B cell (primary cell): ENCODE results near the gene RCOR3. TPM values are rescaled to one million over a fixed set of nuclear protein-coding genes. Genes with fewer than 3 reads are reported as not detected.
"Not testable (repeated sequence)": the region's sequence is repeated elsewhere in the genome, so short reads cannot be mapped to it uniquely, and the experiment has no call there.

Experiments used
- ATAC-seq: fragments of 200-7000 bp; cut with Tn5 transposase; one replicate; pipeline ENCODE4 v1.10.0; 2021; ENCODE audit warnings: low read depth, mild to moderate bottlenecking, moderate number of reproducible peaks, moderate library complexity
- CTCF ChIA-PET: fragments of 350-600 bp; sonication (Branson Sonifier 250); formaldehyde crosslinking; loops from one replicate; lab custom pipeline; 2021; ENCODE audit warnings: antibody characterized with exemption, inconsistent platforms; lab: Charles Lee
- POLR2A ChIA-PET: fragments of 350-600 bp; sonication (Branson Sonifier 250); formaldehyde crosslinking; loops from one replicate; lab custom pipeline; 2021; ENCODE audit warnings: antibody characterized with exemption; lab: Charles Lee
- DNase-seq: peaks from one replicate; pipeline ENCODE4 v3.0.0; 2013
- H2AFZ ChIP-seq: 2 replicates; pipeline ENCODE4 v1.6.1; 2012; ENCODE audit warnings: mild to moderate bottlenecking, low read depth, low read length; ENCODE audit not compliant: insufficient read depth, poor library complexity, severe bottlenecking
- H3K27ac ChIP-seq, 2 donors: 1 replicate in 1 of 2; 2 replicates in 1 of 2; pipeline ENCODE4 v1.5.1; 2012 to 2013; ENCODE audit warnings: low read length in 2 of 2, mild to moderate bottlenecking in 2 of 2, moderate library complexity in 1 of 2
- H3K27me3 ChIP-seq, 4 experiments: fragments of 200-600 bp in 1 of 4; sonication (generic) in 1 of 4; replicated peaks in 1 of 4; 1 replicate in 2 of 4; 2 replicates in 2 of 4; pipeline versions ENCODE4 v1.6.1 to v1.7.0; 2013 to 2016; ENCODE audit warnings: low read length in 3 of 4, mild to moderate bottlenecking in 2 of 4, mixed read lengths in 1 of 4, moderate library complexity in 1 of 4; ENCODE audit not compliant: insufficient read depth in 4 of 4, control insufficient read depth in 3 of 4; ENCODE audit errors: control extremely low read depth in 1 of 4
- H3K36me3 ChIP-seq, 2 experiments: replicated peaks in 1 of 2; 1 replicate in 1 of 2; 2 replicates in 1 of 2; pipeline versions ENCODE4 v1.6.1 to v1.7.1; 2013; ENCODE audit warnings: low read length in 1 of 2; ENCODE audit not compliant: insufficient read depth in 2 of 2, control insufficient read depth in 1 of 2; ENCODE audit errors: control extremely low read depth in 1 of 2, extremely low read depth in 1 of 2
- H3K4me1 ChIP-seq, 2 donors: fragments of 200-600 bp in 1 of 2; sonication (generic) in 1 of 2; 1 replicate in 1 of 2; 2 replicates in 1 of 2; pipeline versions ENCODE4 v1.5.1 to v1.6.1; 2013 to 2017; ENCODE audit warnings: low read length in 2 of 2; ENCODE audit not compliant: control insufficient read depth in 2 of 2, insufficient read depth in 2 of 2
- H3K4me2 ChIP-seq: replicated peaks from 2 replicates; pipeline ENCODE3; 2012; ENCODE audit warnings: mild to moderate bottlenecking, low read depth, low read length; ENCODE audit not compliant: poor library complexity, severe bottlenecking
- H3K4me3 ChIP-seq, 5 experiments: fragments of 200-600 bp in 1 of 5; sonication (generic) in 1 of 5; 1 replicate in 3 of 5; 2 replicates in 2 of 5; pipeline versions ENCODE4 v1.5.1 to v1.7.0; 2011 to 2016; ENCODE audit warnings: low read length in 4 of 5, mild to moderate bottlenecking in 4 of 5, low read depth in 2 of 5, control low read depth in 1 of 5, moderate library complexity in 1 of 5; ENCODE audit not compliant: insufficient read depth in 1 of 5; ENCODE audit errors: control extremely low read depth in 1 of 5, extremely low read depth in 1 of 5
- H3K79me2 ChIP-seq: fragments of 200-600 bp; sonication (generic); one replicate; pipeline ENCODE4 v1.6.0; 2016; ENCODE audit warnings: low read length; ENCODE audit not compliant: control insufficient read depth, insufficient read depth
- H3K9ac ChIP-seq: fragments of 200-600 bp; sonication (generic); 2 replicates; pipeline ENCODE4 v1.6.1; 2017; ENCODE audit warnings: mild to moderate bottlenecking, low read length, moderate library complexity
- H3K9me3 ChIP-seq, 3 donors: one replicate each; pipeline versions ENCODE4 v1.6.1 to v1.7.1; 2013; ENCODE audit warnings: low read length in 2 of 3; ENCODE audit not compliant: control insufficient read depth in 2 of 3, insufficient read depth in 1 of 3; ENCODE audit errors: control extremely low read depth in 1 of 3
- H4K20me1 ChIP-seq: 2 replicates; pipeline ENCODE4 v1.6.0; 2012; ENCODE audit warnings: mild to moderate bottlenecking, low read length; ENCODE audit not compliant: insufficient read depth, control insufficient read depth, poor library complexity, severe bottlenecking
- H3K27ac Mint-ChIP-seq: one replicate; pipeline ENCODE4 v1.8.0; 2021; ENCODE audit warnings: mixed read lengths
- H3K27me3 Mint-ChIP-seq: one replicate; pipeline ENCODE4 v1.8.0; 2021; ENCODE audit warnings: mixed read lengths
- H3K4me1 Mint-ChIP-seq: one replicate; pipeline ENCODE4 v1.8.0; 2021; ENCODE audit warnings: mixed read lengths
- H3K4me3 Mint-ChIP-seq: one replicate; pipeline ENCODE4 v1.8.0; 2021; ENCODE audit warnings: mixed read lengths
- H3K9me3 Mint-ChIP-seq: one replicate; pipeline ENCODE4 v1.8.0; 2022; ENCODE audit warnings: mixed read lengths; ENCODE audit not compliant: insufficient read depth
- EZH2 ChIP-seq: IDR thresholded peaks from 2 replicates; pipeline ENCODE4 v1.6.1; 2012; ENCODE audit warnings: borderline replicate concordance, low read depth, mild to moderate bottlenecking, moderate library complexity, low read length; ENCODE audit not compliant: insufficient read depth, poor library complexity, severe bottlenecking
- WGBS: methylation state at CpG from one replicate; pipeline ENCODE4 v1.1.5; 2013; ENCODE audit warnings: missing lambda C conversion rate; ENCODE audit not compliant: insufficient coverage; 5-methylcytosine and 5-hydroxymethylcytosine counted together
- intact Hi-C: fragments of 100-400 bp; cut with micrococcal nuclease; formaldehyde crosslinking; loops from one replicate; pipeline ENCODE4 v1.10.0; 2022
- polyA plus RNA-seq: library from polyadenylated mRNA; depleted of rRNA; stranded (reverse); fragments of >200 nt; gene quantifications from 2 replicates; pipeline ENCODE4 v1.2.3, GENCODE V29; 2012
- total RNA-seq, 2 donors: library from RNA; stranded (reverse); fragments of 120-200 nt in 1 of 2; gene quantifications; 1 replicate in 1 of 2; 2 replicates in 1 of 2; pipeline versions ENCODE4 v1.2.3 to v1.2.4, GENCODE V29; 2013 to 2022
- TF ChIP-seq, protein P1 (sequence below): fragments of 200-600 bp; IDR thresholded peaks from one replicate; pipeline ENCODE4 v1.8.0; 2022; ENCODE audit warnings: antibody characterized with exemption, mild to moderate bottlenecking

Gene RCOR3
- total and polyA plus RNA-seq, 2 donors (not counting 1 experiment from before 2014, with no cell fraction given), result 42.7 to 120 TPM

DNA sequence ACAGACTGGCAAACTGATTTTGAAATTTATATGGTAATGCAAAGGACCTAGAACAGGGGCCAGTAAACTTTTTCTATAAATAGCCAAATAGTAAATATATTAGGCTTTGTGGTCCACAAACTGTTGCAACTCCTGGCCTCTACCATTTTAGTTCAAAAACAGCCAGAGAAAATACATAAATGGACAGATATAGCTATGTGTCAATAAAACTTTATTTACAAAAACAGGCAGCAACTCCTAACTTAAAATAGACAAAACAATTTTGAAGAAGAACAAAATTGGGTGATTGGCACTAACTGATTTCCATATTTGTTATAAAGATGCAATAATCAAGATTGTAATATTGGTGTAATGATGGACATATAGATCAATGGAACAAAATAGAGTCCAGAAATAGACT lies 60.7 kb downstream of the RCOR3 start:
- Mint-ChIP-seq H3K27ac (no peak overlapping the region), H3K9me3 (no peaks in the 10 kb centered on the region), H3K4me1 (peaks cover 16% of the 10 kb centered on the region), H3K4me3 (no peak overlapping the region), H3K27me3 (no peaks in the 10 kb centered on the region)
- TF ChIP-seq, protein P1, sequence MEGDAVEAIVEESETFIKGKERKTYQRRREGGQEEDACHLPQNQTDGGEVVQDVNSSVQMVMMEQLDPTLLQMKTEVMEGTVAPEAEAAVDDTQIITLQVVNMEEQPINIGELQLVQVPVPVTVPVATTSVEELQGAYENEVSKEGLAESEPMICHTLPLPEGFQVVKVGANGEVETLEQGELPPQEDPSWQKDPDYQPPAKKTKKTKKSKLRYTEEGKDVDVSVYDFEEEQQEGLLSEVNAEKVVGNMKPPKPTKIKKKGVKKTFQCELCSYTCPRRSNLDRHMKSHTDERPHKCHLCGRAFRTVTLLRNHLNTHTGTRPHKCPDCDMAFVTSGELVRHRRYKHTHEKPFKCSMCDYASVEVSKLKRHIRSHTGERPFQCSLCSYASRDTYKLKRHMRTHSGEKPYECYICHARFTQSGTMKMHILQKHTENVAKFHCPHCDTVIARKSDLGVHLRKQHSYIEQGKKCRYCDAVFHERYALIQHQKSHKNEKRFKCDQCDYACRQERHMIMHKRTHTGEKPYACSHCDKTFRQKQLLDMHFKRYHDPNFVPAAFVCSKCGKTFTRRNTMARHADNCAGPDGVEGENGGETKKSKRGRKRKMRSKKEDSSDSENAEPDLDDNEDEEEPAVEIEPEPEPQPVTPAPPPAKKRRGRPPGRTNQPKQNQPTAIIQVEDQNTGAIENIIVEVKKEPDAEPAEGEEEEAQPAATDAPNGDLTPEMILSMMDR, result no peak
- no peak for TF ChIP-seq EZH2
- intact Hi-C loops, result no loop called here
- peaks cover 6 to 9% of the 10 kb centered on the region in 2 donors for H3K4me1 ChIP-seq
- no peaks in the 10 kb centered on the region for H3K27me3 ChIP-seq
- DNase-seq (no peak), ATAC-seq (no peak)
- peaks cover 3 to 7% of the 10 kb centered on the region in 2 experiments for H3K36me3 ChIP-seq
- POLR2A ChIA-PET, result no interaction called here
- H3K27ac ChIP-seq, result no peak overlapping the region
- no peak overlapping the region for H3K9ac ChIP-seq
- H3K4me3 ChIP-seq, result no peak overlapping the region
- H2AFZ ChIP-seq, result no peak overlapping the region
- H4K20me1 ChIP-seq, result no peaks in the 10 kb centered on the region
- no peak overlapping the region for H3K4me2 ChIP-seq
- peaks cover 21% of the 10 kb centered on the region for H3K79me2 ChIP-seq
- H3K9me3 ChIP-seq, result no peaks in the 10 kb centered on the region
- CTCF ChIA-PET, result no interaction called here

DNA sequence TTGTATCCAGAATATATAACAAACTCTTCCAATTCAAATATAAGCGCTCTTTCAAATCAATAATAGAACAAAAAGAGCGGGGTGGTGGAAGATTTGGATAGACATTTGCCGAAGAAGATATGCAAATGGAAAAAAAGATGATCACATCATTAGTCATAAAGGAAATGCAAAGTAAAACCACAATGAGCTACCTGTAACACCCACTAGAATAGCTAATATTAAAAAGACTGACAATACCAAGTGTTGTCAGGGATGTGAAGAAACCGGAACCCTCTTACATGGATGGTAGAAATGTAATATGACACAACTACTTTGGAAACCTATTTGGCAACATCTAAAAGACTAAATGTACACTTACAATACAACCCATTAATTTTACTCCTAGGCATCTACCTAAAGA lies 61.8 kb downstream of the RCOR3 start:
- no CpG with 5 or more reads among the region's 4 CpGs for WGBS
- CTCF ChIA-PET, result interaction anchor here (0.9 to 13.8 kb wide), 5 partner anchors 23 to 194 kb away, joined by 3 to 333 read pairs (median 4); no protein-coding TSS in a partner anchor
- no peaks in the 10 kb centered on the region for H3K9me3 Mint-ChIP-seq
- H3K27ac Mint-ChIP-seq, result no peak overlapping the region
- Histone ChIP-seq H3K79me2 (peaks cover 32% of the 10 kb centered on the region), H3K9ac (no peak overlapping the region), H3K4me1 (peaks cover 17 to 20% of the 10 kb centered on the region in 2 donors), H4K20me1 (no peaks in the 10 kb centered on the region), H2AFZ (no peak overlapping the region), H3K27ac (no peak overlapping the region), H3K27me3 (no peaks in the 10 kb centered on the region), H3K9me3 (no peaks in the 10 kb centered on the region), H3K36me3 (peaks cover 0 to 2% of the 10 kb centered on the region in 2 experiments), H3K4me3 (no peak overlapping the region), H3K4me2 (no peak overlapping the region)
- intact Hi-C loops, result no loop called here
- no peaks in the 10 kb centered on the region for H3K27me3 Mint-ChIP-seq
- TF ChIP-seq EZH2, result no peak
- TF ChIP-seq, protein P1, result no peak
- POLR2A ChIA-PET, result no interaction called here
- no peak overlapping the region for H3K4me3 Mint-ChIP-seq
- ATAC-seq (no peak), DNase-seq (no peak)
- peaks cover 24% of the 10 kb centered on the region for H3K4me1 Mint-ChIP-seq

DNA sequence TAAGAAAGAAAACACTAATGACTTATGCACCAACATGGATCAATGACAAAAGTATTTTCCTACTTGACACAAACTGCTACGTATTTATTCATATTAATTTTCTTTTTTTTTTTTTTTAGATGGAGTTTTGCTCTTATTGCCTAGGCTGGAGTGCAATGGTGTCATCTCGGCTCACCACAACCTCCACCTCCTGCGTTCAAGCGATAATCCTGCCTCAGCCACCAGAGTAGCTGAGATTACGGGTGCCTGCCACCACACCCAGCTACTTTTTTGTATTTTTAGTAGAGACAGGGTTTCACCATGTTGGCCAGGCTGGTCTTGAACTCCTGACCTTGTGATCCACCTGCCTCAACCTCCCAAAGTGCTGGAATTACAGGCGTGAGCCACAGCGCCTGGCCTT lies 62.5 kb downstream of the RCOR3 start:
- H3K4me1 ChIP-seq, result peaks cover 20 to 24% of the 10 kb centered on the region in 2 donors
- H3K27me3 Mint-ChIP-seq, H3K9ac ChIP-seq, POLR2A ChIA-PET, H3K9me3 ChIP-seq, H3K27ac ChIP-seq, H4K20me1 ChIP-seq, H3K4me3 Mint-ChIP-seq, H3K9me3 Mint-ChIP-seq, DNase-seq, ATAC-seq, H3K27ac Mint-ChIP-seq, H3K27me3 ChIP-seq, H3K36me3 ChIP-seq, H2AFZ ChIP-seq, H3K4me2 ChIP-seq, H3K4me3 ChIP-seq: not testable (repeated sequence)
- H3K79me2 ChIP-seq, result peaks cover 38% of the 10 kb centered on the region
- intact Hi-C loops, result loop anchor here (2.0 kb wide), 1 partner anchor 15 kb away; no protein-coding TSS in a partner anchor
- WGBS, result 100% methylated on average over 2 of the region's 7 CpGs
- peaks cover 29% of the 10 kb centered on the region for H3K4me1 Mint-ChIP-seq
- CTCF ChIA-PET, result interaction anchor here (0.9 to 13.8 kb wide), 5 partner anchors 22 to 193 kb away, joined by 4 to 333 read pairs (median 25); no protein-coding TSS in a partner anchor
